Lung microvascular endothelial cell (primary cell): ENCODE data around the gene DLK1. TPM values are rescaled to one million over a fixed set of nuclear protein-coding genes. Genes with fewer than 3 reads are reported as not detected.

ENCODE experiments used
- DNase-seq, 2 donors: peaks; one replicate each; pipeline versions ENCODE4 v3.0.0 to v3.0.0-alpha.2; 2010; ENCODE audit warnings: low read depth in 2 of 2
- total RNA-seq: library from RNA; depleted of rRNA; stranded (reverse); fragments of >200 nt; gene quantifications from 2 replicates; pipeline ENCODE4 v1.2.1, GENCODE V29; 2014

DLK1 gene
- total RNA-seq, 1 donor from 2014 or later, result not detected

DNA sequence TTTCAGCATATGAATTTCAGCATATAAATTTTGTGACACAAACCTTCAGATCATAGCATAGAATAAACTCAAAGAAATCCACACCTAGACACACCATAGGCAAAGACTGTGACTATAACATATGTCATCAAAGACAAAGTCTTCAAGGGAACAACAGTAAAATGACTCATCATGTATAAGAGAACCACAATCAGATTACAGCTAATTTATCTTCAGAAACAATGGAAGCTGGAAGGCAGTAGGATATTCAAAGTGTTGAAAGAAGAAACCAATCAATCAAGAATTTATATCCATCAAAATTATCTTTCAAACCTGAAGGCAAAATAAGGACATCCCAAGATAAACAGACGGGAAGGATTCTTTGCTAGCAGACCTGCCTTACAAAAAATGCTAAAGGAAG is 29.0 kb downstream of the DLK1 start:
- DNase-seq, result no peak

DNA sequence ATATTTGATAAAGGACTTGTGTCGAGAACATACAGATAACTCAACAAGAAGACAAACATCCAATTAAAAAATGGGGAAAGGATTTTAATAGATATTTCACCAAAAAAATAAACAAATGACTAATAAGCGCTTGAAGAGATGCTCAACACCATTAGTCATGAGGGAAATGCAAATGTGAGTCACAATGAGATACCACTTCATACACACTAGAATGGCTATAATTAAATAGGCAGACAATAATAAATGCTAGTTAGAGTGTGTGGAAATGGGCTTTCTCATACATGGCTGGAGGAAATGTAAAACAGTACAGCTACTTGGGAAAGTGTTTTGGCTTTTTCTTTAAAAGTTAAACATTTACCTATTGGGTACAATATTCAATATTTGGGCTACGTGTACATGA is 34.8 kb downstream of the DLK1 start:
- DNase-seq, result peak in 1 of 2 donors; percentile 78

DNA sequence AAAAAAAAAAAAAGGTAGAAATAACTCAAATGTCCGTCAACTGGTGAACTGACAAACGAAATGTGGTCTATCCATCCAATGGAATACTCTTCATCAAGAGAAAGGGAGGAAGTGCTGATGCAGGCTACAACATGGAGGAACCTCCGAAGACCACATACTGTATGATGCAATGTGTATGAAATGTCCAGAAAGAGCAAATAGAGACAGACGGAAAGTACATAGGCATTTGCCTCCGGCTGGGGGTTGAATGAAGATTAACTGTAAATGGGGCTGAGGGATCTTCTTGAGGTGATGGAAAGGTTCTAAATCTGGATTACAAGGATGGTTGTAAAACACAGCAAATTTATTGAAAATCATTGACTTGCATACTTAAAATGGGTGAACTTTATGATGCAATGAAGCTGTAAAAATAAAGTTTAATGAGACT is 35.4 kb downstream of the DLK1 start:
- DNase-seq, result no peak

DNA sequence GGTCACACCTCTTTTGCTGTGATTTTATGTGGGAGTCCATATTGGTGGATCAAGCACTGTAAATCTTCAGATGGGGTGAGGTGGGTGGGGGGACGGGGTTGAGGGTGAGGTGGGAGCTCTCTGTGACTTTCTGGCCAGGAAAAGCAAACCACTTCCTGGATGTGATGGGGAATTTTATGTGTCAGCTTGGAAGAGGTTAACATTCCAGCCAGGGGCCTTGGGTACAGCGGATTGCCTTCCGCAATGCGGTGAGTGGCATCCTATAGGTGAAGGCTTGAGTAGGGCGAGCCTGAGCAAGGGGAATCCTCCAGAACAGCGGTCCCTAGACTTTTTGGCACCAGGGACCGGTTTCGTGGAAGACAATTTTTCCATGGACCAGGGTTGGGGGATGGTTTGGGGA is 36.2 kb downstream of the DLK1 start:
- DNase-seq, result no peak

DNA sequence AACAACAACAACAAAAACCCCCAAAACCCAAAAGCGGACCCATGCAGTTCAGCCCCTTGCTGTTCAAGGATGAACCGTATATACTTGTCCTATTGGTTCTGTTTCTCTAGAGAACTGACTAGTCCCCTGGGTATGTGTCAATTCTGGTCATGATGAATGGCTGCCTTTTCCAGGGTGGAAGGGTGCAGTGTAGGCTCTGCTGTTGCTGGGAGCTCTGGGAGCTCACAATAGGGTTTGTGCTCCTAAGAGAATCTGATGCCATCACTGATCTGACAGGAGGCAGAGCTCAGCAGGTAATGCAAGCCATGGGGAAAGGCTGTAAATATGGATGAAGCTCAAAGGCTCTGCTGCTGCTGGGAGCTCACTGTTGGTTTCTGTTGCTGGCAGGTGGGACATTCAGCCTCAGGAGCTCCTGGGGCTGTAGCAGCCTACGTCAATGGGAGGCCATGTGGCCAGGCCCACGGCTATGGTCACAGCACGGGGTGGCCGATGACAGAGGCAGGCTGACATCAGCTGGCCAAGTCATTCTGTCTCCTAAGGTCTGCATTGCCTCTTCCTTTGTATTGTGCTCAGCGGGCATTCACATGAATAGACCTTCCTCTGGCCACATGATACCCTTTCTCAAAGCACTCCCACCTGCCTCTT is 37.9 kb downstream of the DLK1 start:
- no peak for DNase-seq

DNA sequence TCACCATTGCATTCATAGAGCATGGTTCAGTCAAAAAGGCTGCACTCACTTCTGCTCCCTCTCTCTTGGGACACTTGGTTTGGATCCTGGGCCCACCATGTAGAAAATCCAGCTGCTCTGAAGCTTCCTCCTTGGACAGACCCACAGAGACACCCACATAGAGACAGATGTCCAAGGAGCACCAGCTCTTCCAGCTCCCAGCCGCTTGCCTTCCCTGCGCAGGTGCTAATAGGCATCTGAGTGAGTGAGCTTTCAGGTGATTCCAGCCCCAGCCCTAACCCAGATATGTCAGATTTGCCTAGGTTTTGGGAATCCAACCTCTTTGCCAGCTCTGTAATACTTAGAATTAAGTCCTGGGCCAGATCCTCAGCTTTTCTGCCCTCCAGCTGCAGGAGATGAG is 38.6 kb downstream of the DLK1 start:
- DNase-seq, result no peak

DNA sequence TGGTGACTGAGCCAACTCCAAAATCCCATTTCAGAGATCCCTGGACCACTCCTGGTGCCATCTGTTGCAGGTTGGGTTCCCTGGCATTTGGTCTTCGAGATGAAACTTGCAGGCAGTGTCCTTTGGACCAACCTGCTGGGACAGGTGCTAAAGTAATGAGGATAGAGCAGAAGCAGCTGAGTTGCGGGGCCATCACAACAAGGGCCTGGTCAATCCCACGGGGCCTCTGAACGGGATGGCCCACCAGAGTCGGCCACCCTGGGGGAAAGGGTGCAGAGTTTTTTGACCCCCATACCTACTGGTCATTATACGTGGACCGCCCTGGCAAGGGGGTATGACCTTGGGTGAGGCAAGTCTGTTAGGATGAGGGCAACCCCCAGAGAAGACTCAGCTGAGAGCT is 39.3 kb downstream of the DLK1 start:
- no peak for DNase-seq

DNA sequence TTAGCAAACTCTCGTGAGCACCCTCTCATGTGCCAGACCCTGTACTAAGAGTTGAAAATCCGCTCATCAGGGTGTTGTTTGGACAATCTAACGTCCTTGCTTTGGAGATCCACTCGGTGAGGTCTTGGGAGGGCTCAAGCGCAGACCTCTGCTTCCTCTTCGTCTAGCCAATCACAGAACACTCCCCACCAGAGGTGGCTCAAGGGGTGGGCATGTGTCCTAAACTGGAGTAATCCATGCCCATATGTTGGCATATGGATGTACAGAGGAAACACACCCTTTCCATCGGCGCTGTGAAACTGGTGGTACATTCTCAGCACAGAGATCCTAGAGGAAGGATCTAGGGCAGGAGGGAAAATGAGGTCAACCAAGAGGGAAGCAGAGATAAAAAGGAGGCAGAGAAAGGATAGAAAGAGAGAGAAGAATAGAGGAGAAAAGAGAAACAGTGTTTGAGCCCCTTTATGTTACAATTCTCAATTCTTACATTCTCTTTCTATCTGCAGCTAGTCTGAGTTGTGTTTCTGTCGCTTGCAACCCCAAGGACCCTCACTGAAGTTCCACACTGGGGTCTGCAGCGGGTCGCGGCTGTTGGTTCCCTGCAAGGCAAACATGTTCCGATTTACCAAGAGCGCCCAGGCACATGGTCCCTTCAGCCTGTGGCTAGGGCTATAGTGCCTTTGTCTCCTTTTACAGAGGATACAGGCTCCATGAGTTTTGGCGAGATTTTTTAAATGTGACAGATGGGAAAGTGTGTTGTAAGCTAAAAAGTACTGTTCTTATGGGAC is 40.5 kb downstream of the DLK1 start:
- no peak for DNase-seq

GRCh38 chr14:100767788-100768536 is 41.3 kb downstream of the DLK1 start:
- DNase-seq, result no peak

DNA sequence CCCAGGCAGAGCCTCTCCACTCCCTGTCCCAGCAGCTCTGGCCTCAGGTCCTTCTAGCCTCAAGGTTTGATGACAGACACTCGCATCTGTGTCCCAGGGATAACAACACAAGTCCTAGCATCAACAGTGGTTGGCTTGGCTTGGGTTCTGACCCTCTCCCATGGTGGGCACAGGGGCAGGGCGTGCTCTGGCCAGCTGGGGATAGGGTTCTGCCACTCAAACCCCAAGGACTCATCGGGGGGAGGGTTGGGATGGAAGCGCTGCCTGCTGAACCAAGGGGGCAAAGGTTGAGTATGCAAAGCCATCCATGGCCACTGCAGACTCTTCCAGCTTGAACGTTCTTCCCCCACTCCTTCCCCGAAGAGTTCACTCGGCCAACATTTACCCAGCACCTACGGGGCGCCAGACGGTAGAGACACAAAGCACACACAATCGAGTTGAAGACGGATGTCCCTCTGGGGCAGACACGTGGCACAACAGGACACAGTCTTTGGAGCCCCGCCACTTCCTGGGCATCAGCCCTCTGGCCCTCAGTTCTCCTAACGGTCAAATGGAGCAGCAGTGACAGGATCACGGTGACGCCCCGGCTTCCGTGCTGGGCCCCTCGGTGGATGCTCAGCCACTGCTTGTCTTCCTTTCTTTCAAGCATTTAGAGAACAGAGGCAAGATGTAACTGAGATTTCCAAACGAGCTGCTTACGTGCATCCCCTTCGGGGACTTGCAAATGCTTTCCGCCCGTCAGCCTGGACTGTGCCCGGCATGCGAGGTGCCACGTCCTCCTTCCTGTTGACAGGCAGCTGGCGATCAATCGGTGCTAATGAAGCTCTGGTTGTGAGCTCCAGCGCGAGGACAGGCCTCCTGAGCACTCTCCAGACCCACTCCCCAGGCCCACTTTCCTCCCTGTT is 42.6 kb downstream of the DLK1 start:
- no peak for DNase-seq

GRCh38 chr14:100770046-100770445 is 43.4 kb downstream of the DLK1 start:
- DNase-seq, result no peak

DNA sequence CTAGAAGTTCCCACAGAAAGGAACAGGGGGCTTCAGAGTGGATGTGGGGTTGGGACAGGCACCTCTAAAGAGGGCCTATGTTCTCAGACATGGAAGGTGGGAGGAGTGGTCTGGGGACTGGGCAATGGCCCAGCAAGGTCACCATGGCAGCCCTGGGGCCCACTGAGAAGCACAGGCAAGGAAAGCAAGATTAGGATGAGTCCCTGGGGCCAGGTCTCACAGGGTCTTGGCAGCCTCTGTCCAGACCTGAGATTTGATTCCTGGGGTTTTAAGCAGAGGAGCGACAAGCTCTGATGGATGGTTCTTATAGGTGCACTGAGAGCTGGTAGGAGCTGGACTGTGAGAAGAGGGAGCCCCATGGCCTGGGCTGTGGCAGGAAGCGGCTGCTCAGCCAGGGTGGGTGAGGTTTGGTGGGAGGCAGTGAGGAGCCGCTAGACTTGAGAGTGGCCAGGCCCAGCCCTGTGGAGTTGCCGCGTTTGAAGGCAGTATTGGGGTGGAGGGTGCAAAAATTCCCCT is 44.0 kb downstream of the DLK1 start:
- no peak for DNase-seq

DNA sequence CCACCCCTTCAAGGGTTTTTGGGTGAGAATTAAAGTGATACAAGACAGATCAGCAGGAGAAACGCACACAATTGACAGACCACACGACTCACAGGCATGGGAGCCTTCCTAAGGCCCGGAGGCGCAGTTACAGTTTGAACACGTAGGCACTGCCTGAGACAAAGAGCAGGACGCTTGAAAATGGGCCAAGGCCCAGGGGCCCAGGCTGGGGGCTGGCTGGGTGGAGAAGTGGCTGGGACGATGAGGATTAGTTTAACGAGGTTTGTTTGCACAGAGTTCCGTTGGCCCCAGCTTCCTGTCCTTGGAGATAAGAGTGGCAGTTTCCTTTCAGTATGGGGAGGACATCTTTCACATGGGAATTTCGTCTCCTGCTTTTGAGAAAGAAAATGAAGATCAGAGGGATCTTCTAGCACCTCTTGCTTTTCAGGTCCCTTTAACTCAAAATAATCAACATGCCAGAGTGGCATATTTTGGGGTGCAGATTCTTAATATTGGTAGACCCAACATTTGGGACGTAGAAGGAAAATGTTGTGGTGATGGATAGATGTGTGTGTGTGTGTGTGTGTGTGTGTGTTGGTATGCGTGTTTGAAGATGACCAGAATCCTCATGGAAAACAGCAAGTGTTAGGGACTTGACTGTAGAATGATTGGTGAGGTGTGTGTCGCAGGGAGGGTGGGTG is 44.6 kb downstream of the DLK1 start:
- no peak for DNase-seq

DNA sequence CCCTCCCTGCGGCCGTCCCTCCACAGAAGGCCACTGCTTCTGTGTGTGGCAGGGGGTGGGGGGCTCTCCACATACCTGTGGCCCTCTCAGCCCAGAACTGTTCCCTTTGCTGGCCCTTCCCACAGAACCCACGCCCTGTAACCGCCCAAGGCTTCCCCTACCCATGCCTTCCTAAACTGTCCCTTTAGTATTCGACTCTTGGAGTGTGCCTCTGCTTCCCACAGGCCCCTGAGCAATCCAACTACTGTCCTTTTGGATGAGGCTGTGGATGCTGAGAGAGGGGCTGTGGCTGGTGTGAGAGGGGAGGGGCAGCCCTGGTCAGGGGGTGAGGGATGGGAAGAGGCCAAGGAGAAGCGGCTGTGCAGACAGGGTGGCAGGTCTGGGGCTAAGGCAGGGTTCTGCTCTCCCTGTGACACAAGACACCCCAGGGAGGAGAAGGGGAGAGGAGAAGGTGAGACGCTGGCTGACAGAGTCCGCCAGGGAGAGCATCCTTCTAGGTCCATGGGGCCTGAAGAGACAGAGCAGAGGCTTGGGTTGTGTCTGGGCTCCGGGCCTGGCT is 46.0 kb downstream of the DLK1 start:
- no peak for DNase-seq

DNA sequence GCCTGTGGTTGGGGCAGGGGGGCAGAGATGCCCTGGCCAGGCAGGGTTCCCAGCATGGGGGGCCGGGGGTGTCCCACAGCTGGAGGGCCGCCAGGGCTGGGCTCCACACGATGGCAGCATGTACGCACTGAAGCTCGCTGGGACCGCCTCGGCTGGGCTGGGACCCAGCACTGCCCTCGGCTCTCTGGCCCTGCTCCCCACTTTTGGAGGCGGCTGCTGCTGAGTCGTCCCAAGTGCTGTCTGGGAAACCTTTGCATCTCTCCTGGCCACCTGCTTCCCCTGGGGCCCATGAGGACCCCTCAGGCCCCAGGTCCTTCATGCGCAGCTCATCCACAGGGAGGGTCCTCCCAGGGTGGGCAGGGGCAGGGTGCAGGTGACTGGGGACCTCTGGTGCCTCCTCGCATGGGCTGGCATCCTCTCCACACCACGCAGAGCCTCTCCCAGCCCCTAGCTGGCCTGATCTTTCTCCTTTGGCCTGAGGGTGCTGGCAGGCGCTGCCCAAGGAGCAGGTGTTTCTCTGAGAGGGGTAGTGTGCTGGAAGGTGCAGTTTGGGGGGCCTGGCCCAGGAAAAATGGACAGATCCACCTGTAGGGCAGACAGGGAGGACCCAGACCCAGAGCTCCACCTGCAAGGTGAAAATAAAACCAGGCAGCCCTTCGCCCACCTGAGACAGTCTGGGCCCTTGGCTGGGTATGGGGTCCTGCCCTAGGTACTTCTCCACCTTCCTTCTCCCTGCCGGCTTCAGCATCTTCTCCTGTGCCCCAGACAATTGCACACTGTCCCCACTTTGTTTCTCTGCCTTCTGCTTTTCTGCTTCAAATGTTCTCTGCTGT is 46.9 kb downstream of the DLK1 start:
- DNase-seq, result no peak

DNA sequence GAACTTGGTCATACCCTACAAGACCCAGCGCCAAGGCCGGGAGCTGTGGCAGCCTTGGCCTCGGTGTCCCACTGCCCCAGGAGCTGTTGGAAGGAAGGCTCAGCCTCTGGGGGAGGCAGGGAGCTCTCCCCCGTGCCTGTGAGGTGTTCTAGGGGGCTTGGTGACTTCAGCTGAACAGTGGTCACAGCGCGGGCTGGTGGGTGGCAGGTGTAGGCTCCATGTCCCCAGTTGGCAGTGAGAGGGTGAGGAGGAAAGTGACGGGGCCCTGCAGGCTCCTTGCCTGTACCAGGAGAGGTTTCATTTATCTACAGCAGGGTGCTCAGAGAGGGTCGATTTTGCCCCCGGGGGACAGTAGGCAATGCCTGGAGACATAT is 47.5 kb downstream of the DLK1 start:
- DNase-seq, result no peak

GRCh38 chr14:100775351-100775830 is 48.7 kb downstream of the DLK1 start:
- DNase-seq, result no peak

DNA sequence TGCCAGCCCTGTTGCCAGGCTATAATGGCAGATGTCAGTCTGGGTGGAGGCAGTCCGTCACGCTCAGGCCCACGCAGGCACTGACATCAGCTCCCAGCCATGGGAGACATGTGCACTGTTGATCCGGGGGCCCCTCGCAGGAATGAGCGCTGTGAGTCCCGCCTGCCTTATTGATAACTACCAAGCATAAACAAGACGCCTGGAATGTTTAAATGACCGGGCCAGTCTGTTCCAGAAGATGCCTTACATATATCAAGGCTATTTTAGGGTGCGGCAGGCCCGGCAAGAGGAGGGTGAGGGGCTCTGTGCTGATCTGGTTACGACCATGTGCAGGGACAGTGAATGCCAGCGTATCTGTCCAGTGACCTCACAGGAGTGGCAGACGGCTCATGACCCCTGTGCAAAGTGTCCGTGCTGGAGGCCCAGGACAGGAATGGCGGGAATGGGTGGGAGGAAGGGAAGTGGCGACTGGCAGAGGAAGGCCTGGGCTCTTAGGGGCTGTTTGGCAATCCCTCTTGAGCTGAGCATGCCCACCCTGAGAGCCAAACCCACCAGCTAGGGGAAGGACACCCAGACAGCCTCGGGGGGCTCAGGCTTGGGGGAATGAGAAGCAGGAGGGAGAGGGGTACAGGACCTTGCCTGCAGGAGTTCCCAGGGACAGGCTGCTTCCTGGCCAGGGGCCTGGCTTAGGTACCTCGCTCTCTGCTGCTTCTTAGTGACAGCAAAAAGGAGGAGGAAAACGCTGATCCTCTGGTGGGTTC is 49.3 kb downstream of the DLK1 start:
- no peak for DNase-seq
